ENCODE measurements around the gene MRPS9. TPM values are rescaled to one million over a fixed set of nuclear protein-coding genes. Genes with fewer than 3 reads are reported as not detected.

The MRPS9 gene
- total and polyA plus RNA-seq, 9 of the 15 experiments (the other 6 are each of a cell fraction or from before 2014, with no cell fraction given): 46.2 to 143 (median 65.6) TPM

DNA sequence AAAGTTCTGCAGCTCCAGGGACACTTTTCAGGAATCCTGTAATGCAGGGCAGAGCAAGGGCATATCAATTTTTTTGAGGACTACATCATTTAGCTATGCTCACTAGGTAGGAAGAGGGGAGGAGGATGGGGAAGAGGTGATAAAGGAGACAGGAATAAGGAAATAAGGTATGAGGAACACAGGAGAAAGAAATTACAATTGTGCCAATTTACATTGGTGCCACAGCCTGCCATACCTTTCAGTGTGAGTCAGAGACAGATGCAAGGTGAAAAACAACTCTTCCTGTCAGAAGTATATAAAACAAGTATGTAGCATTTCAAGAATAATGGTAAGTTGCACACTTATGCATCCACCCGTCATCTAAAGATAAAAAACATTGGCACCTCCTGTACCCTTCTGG lies 5.4 kb upstream of the MRPS9 start:
- Histone ChIP-seq H3K27me3 (ENCODE audit: control insufficient read depth in 2 of 2, insufficient read depth in 2 of 2, low read length in 2 of 2) (0 out of 5 replicates have a peak, but pooled peaks cover 0 to under 1% of the 10 kb centered on the region in 2 experiments), H3K4me2 (ENCODE audit: insufficient read depth, low read length) (no peak overlapping the region), H3K9ac (ENCODE audit: insufficient read depth in 1 of 2, low read depth in 2 of 2, low read length in 2 of 2) (no peak overlapping the region), H3K9me3 (replicated peaks; ENCODE audit: control insufficient read depth, insufficient read depth, low read depth, low read length) (no peaks in the 10 kb centered on the region), H3K36me3 (ENCODE audit: control insufficient read depth, insufficient read depth, low read length) (no peaks in the 10 kb centered on the region), H3K79me2 (ENCODE audit: control insufficient read depth, insufficient read depth, low read length) (no peaks in the 10 kb centered on the region), H2AFZ (ENCODE audit: low read depth, low read length) (no peak overlapping the region), H4K20me1 (replicated peaks; ENCODE audit: control insufficient read depth, insufficient read depth, low read length) (no peaks in the 10 kb centered on the region), H3K9me1 (ENCODE audit: control insufficient read depth, insufficient read depth, low read length) (no peaks in the 10 kb centered on the region), H3K4me3 (no peak overlapping the region), H3K4me1 (replicated peaks in 1 of 2; ENCODE audit: control insufficient read depth in 2 of 2, insufficient read depth in 2 of 2, low read length in 2 of 2) (peaks cover 1 to 5% of the 10 kb centered on the region in 2 experiments; a peak in 2 of 5 replicates), H3K27ac (ENCODE audit: extremely low read depth, low read depth, low read length) (no peak overlapping the region)
- POLR2A ChIA-PET: no interaction called here
- CTCF ChIA-PET (ENCODE audit: low intra/inter-chr PET ratio): no interaction called here
- in situ Hi-C loops (cut with MboI) (no loop called here), intact Hi-C loops (cut with micrococcal nuclease) (no loop called here)
- 0% methylated on average over 1 of the region's 1 CpG for WGBS (ENCODE audit: insufficient coverage, low coverage, missing lambda C conversion rate)
- TF ChIP-seq, protein P1, sequence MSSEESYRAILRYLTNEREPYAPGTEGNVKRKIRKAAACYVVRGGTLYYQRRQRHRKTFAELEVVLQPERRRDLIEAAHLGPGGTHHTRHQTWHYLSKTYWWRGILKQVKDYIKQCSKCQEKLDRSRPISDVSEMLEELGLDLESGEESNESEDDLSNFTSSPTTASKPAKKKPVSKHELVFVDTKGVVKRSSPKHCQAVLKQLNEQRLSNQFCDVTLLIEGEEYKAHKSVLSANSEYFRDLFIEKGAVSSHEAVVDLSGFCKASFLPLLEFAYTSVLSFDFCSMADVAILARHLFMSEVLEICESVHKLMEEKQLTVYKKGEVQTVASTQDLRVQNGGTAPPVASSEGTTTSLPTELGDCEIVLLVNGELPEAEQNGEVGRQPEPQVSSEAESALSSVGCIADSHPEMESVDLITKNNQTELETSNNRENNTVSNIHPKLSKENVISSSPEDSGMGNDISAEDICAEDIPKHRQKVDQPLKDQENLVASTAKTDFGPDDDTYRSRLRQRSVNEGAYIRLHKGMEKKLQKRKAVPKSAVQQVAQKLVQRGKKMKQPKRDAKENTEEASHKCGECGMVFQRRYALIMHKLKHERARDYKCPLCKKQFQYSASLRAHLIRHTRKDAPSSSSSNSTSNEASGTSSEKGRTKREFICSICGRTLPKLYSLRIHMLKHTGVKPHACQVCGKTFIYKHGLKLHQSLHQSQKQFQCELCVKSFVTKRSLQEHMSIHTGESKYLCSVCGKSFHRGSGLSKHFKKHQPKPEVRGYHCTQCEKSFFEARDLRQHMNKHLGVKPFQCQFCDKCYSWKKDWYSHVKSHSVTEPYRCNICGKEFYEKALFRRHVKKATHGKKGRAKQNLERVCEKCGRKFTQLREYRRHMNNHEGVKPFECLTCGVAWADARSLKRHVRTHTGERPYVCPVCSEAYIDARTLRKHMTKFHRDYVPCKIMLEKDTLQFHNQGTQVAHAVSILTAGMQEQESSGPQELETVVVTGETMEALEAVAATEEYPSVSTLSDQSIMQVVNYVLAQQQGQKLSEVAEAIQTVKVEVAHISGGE (CRISPR knock-in tag; IDR thresholded peaks at IDR 0.05): no peak
- no peak for TF ChIP-seq PYGO2 (tag; IDR thresholded peaks at IDR 0.05)
- TF ChIP-seq ZNF347 (CRISPR knock-in tag; IDR thresholded peaks at IDR 0.05; ENCODE audit: low read depth): no peak
- TF ChIP-seq ZNF263 (CRISPR knock-in tag; IDR thresholded peaks at IDR 0.05; ENCODE audit: borderline replicate concordance): no peak
- no peak for TF ChIP-seq TAL1 (IDR thresholded peaks at IDR 0.05)
- TF ChIP-seq, protein P2, sequence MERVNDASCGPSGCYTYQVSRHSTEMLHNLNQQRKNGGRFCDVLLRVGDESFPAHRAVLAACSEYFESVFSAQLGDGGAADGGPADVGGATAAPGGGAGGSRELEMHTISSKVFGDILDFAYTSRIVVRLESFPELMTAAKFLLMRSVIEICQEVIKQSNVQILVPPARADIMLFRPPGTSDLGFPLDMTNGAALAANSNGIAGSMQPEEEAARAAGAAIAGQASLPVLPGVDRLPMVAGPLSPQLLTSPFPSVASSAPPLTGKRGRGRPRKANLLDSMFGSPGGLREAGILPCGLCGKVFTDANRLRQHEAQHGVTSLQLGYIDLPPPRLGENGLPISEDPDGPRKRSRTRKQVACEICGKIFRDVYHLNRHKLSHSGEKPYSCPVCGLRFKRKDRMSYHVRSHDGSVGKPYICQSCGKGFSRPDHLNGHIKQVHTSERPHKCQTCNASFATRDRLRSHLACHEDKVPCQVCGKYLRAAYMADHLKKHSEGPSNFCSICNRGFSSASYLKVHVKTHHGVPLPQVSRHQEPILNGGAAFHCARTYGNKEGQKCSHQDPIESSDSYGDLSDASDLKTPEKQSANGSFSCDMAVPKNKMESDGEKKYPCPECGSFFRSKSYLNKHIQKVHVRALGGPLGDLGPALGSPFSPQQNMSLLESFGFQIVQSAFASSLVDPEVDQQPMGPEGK (CRISPR knock-in tag; IDR thresholded peaks at IDR 0.05; ENCODE audit: borderline replicate concordance): no peak
- TF ChIP-seq MED1 (CRISPR knock-in tag; IDR thresholded peaks at IDR 0.05; ENCODE audit: borderline replicate concordance): no peak
- TF ChIP-seq, protein P3, sequence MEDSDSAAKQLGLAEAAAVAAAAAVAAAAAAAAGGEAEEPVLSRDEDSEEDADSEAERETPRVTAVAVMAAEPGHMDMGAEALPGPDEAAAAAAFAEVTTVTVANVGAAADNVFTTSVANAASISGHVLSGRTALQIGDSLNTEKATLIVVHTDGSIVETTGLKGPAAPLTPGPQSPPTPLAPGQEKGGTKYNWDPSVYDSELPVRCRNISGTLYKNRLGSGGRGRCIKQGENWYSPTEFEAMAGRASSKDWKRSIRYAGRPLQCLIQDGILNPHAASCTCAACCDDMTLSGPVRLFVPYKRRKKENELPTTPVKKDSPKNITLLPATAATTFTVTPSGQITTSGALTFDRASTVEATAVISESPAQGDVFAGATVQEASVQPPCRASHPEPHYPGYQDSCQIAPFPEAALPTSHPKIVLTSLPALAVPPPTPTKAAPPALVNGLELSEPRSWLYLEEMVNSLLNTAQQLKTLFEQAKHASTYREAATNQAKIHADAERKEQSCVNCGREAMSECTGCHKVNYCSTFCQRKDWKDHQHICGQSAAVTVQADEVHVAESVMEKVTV (CRISPR knock-in tag; IDR thresholded peaks at IDR 0.05): no peak
- TF ChIP-seq FOXA3 (CRISPR knock-in tag; conservative IDR thresholded peaks at IDR 0.05 in 1 of 2, IDR thresholded peaks at IDR 0.05 in 1 of 2): no peak
- no peak for TF ChIP-seq WHSC1 (IDR thresholded peaks at IDR 0.05; ENCODE audit: low read length)
- no peak for TF ChIP-seq TEAD2 (tag; IDR thresholded peaks at IDR 0.05)
- TF ChIP-seq, protein P4, sequence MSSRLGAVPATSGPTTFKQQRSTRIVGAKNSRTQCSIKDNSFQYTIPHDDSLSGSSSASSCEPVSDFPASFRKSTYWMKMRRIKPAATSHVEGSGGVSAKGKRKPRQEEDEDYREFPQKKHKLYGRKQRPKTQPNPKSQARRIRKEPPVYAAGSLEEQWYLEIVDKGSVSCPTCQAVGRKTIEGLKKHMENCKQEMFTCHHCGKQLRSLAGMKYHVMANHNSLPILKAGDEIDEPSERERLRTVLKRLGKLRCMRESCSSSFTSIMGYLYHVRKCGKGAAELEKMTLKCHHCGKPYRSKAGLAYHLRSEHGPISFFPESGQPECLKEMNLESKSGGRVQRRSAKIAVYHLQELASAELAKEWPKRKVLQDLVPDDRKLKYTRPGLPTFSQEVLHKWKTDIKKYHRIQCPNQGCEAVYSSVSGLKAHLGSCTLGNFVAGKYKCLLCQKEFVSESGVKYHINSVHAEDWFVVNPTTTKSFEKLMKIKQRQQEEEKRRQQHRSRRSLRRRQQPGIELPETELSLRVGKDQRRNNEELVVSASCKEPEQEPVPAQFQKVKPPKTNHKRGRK (tag; IDR thresholded peaks at IDR 0.05): no peak
- FAIRE-seq: no peak
- no peak for ATAC-seq
- no TSS peak for BruUV-seq (replicated peaks)
- no peak for DNase-seq (ENCODE audit: extremely low read depth in 1 of 4, low spot score in 3 of 4)

All from K562 (cell line).